HG03342 (cell line): ENCODE measurements around the gene IFI30.

Experiments
- ATAC-seq: cut with Tn5 transposase; IDR thresholded peaks from one replicate; pipeline ENCODE4 v1.9.1; 2021; ENCODE audit warnings: mild to moderate bottlenecking, moderate library complexity; ENCODE audit not compliant: unreplicated experiment

The IFI30 gene

DNA sequence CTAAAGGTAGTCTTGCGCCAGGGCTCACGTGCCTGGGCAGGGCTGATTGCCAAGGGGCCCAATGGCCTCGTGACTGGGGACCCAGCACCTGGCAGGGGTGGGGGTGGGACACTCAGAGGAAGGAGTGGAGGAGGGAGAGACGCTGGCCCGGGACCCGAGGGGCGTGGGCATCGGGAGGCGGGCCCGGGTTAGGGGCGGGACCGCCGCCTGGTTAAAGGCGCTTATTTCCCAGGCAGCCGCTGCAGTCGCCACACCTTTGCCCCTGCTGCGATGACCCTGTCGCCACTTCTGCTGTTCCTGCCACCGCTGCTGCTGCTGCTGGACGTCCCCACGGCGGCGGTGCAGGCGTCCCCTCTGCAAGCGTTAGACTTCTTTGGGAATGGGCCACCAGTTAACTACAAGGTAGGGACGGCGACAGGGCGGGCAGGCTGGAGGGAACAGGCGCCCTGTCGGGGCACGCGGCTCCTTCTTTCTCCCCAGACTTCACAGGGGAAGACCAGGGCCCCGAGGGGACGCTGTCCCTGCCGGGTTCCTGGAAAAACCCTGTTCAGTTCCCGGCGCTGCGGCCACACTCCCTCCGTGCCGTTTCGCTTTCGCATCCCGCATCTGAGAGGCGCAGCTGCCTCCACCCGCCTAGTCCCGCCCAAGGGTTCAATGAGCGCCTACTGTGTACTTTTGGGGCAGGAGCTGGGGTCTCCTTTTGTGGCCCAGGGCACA, at the start of gene IFI30:
IFI30 (plus strand) TSS at position 242 of the 717 bp plus-strand sequence; CDS start at position 271, 29 bp downstream.
- no peak for ATAC-seq

DNA sequence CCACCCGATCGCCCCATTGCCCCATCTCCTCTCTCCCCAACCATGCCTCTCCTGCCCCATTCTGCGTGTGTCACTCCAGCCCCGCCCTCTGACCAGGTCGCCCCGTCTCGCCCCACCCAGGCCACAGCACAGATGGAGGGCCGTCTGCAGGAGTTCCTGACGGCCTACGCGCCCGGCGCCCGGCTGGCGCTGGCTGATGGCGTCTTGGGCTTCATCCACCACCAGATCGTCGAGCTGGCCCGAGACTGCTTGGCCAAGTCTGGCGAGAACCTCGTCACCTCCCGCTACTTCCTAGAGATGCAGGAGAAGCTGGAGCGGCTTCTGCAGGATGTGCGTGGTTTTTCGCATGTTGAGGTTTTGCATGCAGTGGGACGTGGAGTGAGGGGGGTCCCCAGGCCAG, 49.8 kb upstream of the IFI30 start:
- ATAC-seq, result no peak

DNA sequence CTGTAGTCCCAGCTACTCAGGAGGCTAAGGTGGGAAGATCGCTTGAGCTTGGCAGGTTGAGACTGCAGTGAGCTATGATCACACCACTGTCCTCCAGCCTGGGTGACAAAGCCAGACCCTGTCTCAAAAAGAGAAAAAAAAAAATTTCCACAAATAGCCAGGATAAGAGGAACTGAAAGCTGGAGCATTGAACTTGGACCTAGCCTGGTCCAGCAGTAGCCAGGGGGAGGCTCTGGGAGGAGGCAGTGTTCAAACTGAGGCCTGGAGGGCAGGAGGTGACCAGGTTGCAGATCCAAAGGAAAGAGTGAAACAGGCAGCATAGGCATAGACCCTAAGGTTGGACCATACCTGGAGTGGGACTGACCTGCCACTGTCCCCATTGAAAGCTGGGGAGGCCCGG, 47.5 kb upstream of the IFI30 start:
- ATAC-seq, result no peak

DNA sequence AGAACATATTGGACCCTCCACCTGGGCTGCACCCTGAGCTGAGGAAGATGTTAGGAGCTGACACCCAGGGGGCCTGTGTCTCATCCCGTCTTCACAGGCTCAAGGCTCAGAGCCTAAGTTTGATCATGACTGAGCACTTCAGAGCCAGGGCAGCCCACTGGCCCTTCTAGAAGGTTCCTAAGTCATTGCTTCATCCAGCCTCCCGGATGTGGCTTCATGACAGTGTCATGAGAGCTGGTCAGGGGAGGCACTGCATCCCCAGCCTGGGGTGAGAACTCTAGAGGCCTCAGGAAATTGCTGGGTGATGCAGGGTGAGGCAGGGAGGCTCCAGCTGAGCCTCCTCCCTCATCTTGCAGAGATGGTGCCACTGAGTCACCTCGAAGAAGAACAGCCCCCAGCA, 45.6 kb upstream of the IFI30 start:
- no peak for ATAC-seq

DNA sequence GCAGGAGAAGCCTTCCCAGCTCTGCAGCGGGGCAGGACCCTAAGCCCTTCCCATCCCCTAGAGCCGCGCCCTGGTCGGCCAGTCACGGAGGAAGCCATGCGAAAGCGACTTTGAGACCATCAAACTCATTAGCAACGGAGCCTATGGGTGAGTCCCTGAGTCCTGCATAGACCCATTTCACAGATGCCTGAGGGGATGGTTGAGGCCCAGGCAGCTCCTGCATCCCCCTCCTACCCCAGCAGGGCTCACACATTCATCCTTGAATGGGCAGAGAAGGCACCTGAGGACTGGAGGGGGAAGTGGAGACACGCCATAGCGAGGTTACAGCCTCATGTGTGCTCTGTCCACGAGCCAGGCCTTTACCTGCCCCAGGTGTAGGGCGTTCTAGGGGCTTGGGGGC, 44.8 kb upstream of the IFI30 start:
- no peak for ATAC-seq

DNA sequence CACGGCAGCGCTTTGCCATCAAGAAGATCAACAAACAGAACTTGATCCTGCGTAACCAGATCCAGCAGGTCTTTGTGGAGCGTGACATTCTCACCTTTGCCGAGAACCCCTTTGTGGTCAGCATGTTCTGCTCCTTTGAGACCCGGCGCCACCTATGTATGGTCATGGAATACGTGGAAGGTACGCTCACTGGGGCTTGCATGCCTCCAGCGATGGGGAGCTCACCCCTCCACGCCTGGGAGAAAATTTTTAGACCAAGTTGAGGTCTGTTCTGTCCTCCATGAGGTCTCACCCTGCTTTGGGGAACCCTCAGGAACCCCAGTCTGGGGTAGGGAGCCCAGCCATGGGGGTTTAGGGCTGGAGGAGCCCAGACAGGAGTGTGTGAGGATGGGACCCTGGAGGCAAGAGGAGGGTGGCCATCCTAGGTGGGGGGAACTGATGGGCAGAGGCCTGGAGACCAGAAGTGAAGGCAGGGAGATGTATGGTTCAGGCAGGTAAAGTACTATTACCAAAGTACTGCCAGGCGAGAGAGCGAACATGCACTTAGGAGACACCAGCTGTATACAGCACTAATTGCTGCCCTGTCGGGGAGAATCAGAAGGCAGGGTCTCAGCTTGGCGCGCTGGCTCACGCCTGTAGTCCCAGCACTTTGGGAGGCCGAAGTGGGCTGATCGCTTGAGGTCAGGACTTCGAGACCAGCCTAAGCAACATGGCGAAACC, 42.9 kb upstream of the IFI30 start:
- no peak for ATAC-seq

DNA sequence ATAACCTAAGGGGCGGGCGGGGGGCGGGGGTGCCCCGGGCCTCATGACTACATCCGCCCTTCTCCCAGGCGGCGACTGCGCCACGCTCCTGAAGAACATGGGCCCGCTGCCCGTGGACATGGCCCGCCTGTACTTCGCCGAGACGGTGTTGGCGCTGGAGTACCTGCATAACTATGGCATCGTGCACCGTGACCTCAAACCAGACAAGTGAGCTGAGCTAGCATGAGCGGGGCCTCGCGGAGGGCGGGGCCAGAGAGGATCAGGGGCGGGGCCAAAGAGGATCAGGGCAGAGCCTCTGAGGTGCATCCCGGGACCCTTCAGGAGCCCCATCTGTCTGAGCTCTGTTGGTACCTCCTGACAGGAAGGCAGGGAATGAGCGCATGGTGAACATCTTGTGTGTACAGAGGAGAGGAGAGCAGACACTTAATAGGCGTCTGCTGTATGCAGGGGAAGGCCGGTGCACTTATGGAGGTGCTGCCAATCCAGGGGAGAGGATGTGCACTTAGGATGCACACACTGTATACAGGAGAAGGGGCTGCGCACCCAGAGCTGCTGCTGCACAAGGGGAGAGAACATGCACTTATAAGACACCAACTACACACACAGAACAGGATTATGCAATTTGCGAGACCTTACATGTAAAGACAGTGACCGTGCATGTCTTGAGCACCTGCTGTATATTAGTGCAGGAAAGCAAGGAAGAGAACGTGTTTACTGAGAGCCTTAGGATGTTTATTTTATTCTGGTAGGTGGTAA, 41.6 kb upstream of the IFI30 start:
- ATAC-seq, result no peak

DNA sequence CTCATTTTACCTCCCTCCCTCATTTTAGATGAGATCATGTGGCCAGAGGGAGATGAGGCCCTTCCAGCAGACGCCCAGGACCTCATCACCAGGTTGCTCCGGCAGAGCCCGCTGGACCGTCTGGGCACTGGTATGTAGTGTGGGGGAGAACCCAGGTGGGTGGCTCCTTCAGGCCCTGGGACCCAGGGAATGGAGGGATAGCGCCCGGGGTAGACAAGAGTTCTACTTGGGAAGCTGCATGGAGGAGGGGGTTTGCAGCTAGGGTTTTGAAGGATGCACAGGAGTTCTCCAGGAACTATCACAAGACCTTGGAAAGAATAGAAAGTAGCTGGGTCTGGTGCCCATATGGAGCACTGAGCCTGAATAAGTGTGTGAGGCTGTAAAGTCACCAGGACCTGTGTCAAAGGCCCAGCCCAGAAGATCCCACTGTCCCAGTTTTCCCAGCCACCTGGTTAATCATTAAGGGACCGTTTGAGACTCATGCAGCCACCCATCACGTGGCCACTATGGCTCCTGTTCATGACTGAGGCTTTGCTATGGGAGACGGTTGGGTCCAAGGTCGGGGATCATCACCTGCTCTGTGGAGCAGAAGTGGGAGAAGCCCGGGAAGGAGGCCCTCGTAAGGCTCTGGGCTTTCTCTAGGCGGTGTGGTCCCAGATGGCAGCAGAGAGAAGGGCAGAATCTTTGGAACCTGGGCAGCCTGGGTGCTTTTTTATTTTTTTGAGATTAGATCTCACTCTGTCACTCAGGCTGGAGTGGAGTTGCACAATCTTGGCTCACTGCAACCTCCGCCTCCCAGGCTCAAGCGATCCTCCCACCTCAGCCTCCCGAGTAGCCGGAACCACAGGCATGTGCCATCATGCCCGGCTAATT, 37.7 kb upstream of the IFI30 start:
- no peak for ATAC-seq

DNA sequence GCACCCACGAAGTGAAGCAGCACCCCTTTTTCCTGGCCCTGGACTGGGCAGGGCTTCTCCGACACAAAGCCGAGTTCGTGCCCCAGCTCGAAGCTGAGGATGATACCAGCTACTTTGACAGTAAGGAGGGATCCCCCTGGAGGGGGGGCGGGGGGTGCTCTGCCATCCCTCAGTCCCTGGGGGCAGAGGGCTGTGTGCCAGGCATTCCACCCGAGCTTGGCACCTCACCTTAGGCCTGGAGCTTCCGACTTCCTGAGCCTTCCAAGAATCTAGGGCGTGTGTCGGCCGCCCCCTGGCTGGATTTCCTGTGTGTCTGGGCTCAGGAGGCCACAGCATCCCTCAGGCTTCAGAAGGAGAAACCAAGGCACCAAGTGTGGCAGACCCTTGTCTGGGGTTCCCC, 36.4 kb upstream of the IFI30 start:
- ATAC-seq, result no peak

DNA sequence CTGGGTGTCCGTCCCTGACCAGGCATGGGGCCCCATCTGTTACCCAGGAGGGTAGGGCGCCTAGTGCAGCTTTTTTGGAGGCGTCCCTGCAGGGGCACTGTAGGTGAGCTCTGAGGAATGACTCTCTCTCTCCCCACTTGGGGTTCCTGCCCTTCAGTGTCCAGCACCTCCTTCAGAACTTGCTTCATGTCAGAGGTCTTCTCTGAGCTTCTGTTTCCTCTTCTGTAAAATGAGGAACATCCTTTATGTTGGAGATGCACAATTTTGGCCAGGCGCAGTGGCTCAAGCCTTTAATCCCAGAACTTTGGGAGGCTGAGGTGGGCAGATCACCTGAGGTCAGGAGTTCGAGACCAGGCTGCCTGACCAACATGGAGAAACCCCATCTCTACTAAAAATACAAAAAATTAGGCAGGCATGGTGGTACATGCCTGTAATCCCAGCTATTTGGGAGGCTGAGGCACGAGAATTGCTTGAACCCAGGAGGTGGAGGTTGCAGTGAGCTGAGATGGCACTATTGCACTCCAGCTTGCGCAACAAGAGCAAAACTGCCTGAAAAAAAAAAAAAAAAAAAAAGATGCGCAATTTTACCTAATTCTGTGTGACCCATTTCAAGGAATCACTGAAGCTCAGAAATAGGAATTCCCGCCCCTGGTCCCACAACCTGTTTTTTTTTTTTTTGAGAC, 35.8 kb upstream of the IFI30 start:
- ATAC-seq, result no peak

DNA sequence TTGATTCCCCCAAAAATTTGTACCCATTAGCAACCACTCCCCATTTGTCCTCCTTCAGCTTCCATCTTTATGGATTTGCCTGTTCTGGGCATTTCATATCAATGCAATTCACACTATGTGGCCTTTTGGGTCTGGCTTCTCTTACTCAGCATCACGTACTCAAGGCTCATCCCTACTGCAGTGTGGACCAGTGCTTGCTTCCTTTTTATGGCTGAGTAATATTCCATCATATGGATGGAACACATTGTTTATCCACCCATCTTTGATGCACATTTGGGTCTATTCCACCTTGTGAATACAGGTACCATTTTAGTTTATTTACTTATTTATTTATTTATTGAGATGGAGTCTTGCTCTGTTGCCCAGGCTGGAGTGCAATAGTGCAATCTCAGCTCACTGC, 33.1 kb upstream of the IFI30 start:
- ATAC-seq, result no peak

DNA sequence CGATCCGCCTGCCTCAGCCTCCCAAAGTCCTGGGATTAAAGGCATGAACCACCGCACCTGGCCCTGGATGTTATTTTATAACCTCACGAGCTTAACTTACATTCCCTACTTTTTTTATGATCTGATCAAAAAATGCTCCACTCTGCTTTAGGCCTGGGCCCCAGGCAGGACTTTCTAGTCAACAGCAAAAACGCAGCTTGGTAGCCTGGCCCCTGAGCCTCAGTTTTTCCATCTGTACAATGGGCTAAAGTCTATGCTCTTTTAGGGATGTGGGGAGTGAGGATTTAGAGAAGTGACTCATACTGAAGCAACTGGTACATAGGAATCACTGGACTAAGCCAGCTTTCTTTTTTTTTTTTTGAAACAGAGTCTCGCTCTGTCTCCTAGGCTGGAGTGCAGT, 32.6 kb upstream of the IFI30 start:
- no peak for ATAC-seq

DNA sequence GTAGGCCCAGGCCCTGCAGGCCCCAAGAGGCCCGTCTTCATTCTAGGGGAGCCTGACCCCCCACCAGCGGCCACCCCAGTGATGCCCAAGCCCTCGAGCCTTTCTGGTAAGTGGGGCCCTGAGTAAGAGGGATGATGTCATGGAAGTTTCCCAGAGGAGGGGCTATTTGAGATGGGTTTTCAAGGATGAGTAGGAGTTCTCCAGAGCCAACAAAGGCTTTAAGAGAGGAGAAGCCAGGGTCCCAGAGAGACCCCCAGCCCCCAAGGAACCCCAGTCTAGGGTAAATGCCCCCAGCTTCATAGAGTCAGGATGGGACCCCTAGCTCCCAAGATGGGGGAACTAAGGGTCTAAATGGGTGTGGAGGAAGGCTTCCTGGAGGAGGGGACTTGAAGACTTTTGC, 29.7 kb upstream of the IFI30 start:
- ATAC-seq, result no peak

DNA sequence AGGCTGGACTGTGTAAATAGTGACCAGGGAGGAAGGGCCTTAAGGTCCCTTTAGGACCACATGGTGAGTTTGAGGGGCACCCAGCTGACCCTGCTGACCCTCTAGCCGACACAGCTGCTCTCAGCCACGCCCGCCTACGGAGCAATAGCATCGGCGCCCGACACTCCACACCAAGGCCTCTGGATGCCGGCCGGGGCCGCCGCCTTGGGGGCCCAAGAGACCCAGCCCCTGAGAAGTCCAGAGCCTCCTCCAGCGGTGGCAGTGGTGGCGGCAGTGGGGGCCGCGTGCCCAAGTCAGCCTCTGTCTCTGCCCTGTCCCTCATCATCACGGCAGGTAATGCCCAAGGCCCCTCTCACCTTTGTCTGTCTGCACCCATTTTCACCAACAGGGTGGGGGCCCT, 29.3 kb upstream of the IFI30 start:
- no peak for ATAC-seq

DNA sequence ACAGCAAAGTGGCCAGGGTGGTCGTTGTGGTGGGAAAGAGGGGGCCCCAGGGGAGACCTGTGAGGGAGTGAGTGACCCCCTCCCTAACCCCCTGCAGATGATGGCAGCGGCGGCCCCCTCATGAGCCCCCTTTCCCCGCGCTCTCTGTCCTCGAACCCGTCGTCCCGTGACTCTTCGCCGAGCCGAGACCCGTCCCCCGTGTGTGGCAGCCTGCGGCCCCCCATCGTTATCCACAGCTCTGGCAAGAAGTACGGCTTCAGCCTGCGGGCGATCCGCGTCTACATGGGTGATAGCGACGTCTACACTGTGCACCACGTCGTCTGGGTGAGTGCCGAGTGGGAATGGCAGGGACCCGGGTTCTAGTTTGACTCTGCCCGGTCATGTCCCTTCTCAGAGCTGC, 28.7 kb upstream of the IFI30 start:
- no peak for ATAC-seq

DNA sequence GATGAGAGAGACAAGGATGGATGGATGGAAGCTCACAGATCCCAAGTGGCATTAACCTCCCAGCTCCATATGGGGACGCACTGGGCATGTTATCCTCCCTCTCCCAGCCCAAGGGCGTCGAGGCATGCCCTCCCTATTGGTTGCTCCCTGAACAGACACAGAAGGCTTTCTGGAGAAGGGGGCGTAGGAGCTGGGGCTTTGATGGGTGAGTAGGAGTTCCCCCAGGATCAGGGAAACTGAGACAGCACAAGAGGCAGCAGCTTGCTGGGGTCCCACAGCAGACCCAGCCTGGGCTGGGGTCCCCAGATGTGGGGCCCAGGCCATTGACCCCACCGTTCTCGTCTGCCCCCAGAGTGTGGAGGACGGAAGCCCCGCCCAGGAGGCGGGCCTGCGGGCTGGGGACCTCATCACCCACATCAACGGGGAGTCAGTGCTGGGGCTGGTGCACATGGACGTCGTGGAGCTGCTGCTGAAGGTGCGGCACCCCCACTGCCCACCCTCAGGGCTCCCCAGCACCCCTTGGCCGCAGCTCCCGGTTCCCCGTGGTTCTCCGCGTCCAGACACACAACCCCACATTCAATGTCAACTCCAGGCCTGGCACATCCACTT, 28.1 kb upstream of the IFI30 start:
- ATAC-seq, result no peak

DNA sequence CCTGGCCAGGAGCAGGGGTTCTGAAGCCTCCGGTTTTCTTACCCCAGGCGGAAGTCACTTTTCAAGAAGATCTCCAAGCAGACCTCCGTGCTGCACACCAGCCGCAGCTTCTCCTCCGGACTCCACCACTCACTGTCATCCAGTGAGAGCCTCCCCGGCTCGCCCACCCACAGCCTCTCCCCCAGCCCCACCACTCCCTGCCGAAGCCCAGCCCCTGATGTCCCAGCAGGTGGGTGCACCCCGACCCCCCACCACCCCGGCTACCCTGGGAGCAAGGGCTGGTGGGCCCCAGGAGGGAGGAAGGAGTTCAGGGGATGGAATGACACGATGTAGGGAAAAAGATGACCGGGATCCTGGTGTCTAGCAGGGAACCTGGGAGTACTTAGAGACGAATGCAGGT, 26.2 kb upstream of the IFI30 start:
- ATAC-seq, result no peak

DNA sequence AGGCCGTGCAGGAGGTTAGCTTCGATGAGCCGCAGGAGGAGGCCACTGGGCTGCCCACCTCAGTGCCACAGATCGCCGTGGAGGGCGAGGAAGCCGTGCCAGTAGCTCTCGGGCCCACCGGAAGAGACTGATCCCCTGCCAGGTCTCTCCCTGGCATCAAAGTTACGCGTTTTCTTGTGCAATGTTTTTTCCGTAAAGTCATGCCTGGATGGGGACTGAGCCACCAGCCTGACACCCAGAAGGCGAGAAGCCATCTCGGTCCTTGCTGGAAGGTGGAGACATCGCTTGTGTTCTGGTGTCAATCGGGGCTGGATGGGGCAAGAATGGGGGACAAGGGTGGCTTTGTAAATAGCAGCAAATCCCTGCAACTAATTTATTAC, 24.0 kb upstream of the IFI30 start:
- ATAC-seq, result no peak

DNA sequence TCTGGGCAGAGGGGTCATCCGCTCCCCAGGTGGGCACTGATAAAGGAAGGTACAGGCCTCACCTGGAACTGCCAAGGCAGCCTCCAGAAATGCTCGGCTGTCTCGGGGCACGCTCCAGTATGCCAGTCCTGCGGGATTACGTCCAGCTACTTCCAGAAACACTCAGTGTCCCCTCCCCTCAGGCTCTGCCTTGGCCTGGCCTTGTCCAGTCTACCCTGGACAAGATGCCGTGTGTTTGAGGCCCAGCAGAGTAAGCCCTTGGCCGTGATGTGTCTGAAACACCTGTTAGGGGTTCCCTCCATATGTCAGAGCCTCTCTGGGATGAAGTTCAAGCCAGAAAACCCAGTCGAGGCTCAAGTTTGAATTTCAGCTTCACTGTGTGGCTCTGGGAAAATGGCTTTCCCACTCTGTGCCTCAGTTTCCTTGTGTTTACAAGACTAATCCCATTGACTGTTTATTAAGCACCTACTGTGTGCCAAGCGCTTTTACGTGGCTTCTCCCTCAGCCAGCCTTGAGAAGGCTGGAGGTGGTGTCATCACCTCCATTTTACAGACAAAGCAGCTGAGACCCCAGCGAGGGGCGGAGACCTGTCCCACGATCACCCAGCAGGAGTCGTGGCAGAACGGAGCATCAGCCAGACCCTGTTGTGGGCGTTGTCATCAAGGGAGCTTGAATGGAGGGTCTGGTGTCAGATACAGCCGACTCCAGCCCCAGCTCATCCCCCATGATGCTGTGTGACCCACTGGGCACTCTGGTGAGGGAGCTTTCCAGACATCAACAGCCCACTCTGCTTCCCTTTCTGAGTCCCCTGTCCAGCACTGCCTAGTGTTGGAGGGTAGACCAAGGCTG, 22.6 kb upstream of the IFI30 start:
- ATAC-seq, result no peak
